ENCODE results near the gene KRT78.

The KRT78 gene

GRCh38 chr12:52812073-52812400, 36.8 kb downstream of the KRT78 start:
- DNase-seq (ENCODE audit: low spot score) = no peak

GRCh38 chr12:52811191-52812072, 37.4 kb downstream of the KRT78 start:
- no peak for DNase-seq (ENCODE audit: low spot score)

GRCh38 chr12:52810554-52810953, 38.2 kb downstream of the KRT78 start:
- no peak for DNase-seq (ENCODE audit: low spot score)

GRCh38 chr12:52809166-52809565, 39.6 kb downstream of the KRT78 start:
- no peak for DNase-seq (ENCODE audit: low spot score)

- no peak for DNase-seq (ENCODE audit: low spot score)
Measured at GRCh38 chr12:52808573-52809160, 40.1 kb downstream of the KRT78 start.

GRCh38 chr12:52807544-52808470, 41.0 kb downstream of the KRT78 start:
- DNase-seq (ENCODE audit: low spot score) = no peak

- no peak for DNase-seq (ENCODE audit: low spot score)
Measured at GRCh38 chr12:52806821-52807543, 41.8 kb downstream of the KRT78 start.

- no peak for DNase-seq (ENCODE audit: low spot score)
Measured at GRCh38 chr12:52806169-52806811, 42.5 kb downstream of the KRT78 start.

GRCh38 chr12:52805739-52806138, 43.1 kb downstream of the KRT78 start:
- no peak for DNase-seq (ENCODE audit: low spot score)

GRCh38 chr12:52805000-52805399, 43.8 kb downstream of the KRT78 start:
- no peak for DNase-seq (ENCODE audit: low spot score)

GRCh38 chr12:52802442-52802841, 46.4 kb downstream of the KRT78 start:
- no peak for DNase-seq (ENCODE audit: low spot score)

- no peak for DNase-seq (ENCODE audit: low spot score)
Measured at GRCh38 chr12:52801773-52802172, 47.0 kb downstream of the KRT78 start.

GRCh38 chr12:52800259-52800917, 48.4 kb downstream of the KRT78 start:
- no peak for DNase-seq (ENCODE audit: low spot score)

- no peak for DNase-seq (ENCODE audit: low spot score)
Measured at GRCh38 chr12:52799505-52800211, 49.1 kb downstream of the KRT78 start.

- no peak for DNase-seq (ENCODE audit: low spot score)
Measured at GRCh38 chr12:52798671-52799504, 49.9 kb downstream of the KRT78 start.

- no peak for DNase-seq (ENCODE audit: low spot score)
Measured at GRCh38 chr12:52798003-52798670, 50.7 kb downstream of the KRT78 start.

- DNase-seq (ENCODE audit: low spot score) = no peak
Measured at GRCh38 chr12:52797529-52797894, 51.3 kb downstream of the KRT78 start.

- DNase-seq (ENCODE audit: low spot score) = no peak
Measured at GRCh38 chr12:52796839-52797528, 51.8 kb downstream of the KRT78 start.

Measured in left forelimb (tissue), 1 donor.